CD4-positive, CD25-positive, alpha-beta regulatory T cell (primary cell): Measurements from ENCODE around the gene PNMA1. TPM values are rescaled to one million over a fixed set of nuclear protein-coding genes. Genes with fewer than 3 reads are reported as not detected.
"Not testable (repeated sequence)": the region's sequence is repeated elsewhere in the genome, so short reads cannot be mapped to it uniquely, and the experiment has no call there.

Source experiments
- ATAC-seq, 2 donors: fragments of 150-1000 bp; cut with Tn5 transposase; one replicate each; pipeline ENCODE4 v1.10.0; 2021; ENCODE audit warnings: low read depth in 2 of 2, moderate number of reproducible peaks in 2 of 2, moderate library complexity in 1 of 2
- DNase-seq, 3 donors: peaks; one replicate each; pipeline versions ENCODE4 v3.0.0 to v3.0.0-alpha.2; 2012 to 2022; ENCODE audit warnings: mixed read lengths in 1 of 3
- H3K27ac ChIP-seq: one replicate; pipeline ENCODE4 v1.7.0; 2013; ENCODE audit warnings: mild to moderate bottlenecking, low read length; ENCODE audit not compliant: insufficient read depth, poor library complexity, severe bottlenecking
- H3K27me3 ChIP-seq: one replicate; pipeline ENCODE4 v1.7.0; 2013; ENCODE audit warnings: low read length; ENCODE audit not compliant: control insufficient read depth, insufficient read depth
- H3K36me3 ChIP-seq: one replicate; pipeline ENCODE4 v1.7.0; 2013; ENCODE audit warnings: mild to moderate bottlenecking, low read length, moderate library complexity; ENCODE audit not compliant: control insufficient read depth, insufficient read depth
- H3K4me1 ChIP-seq: 2 replicates; pipeline ENCODE4 v1.7.0; 2013; ENCODE audit warnings: mild to moderate bottlenecking, low read length; ENCODE audit not compliant: insufficient read depth, control insufficient read depth, poor library complexity, severe bottlenecking
- H3K4me3 ChIP-seq: one replicate; pipeline ENCODE4 v1.7.0; 2013; ENCODE audit warnings: low read depth, mild to moderate bottlenecking, low read length, moderate library complexity
- H3K9me3 ChIP-seq, 2 experiments: 1 replicate in 1 of 2; 2 replicates in 1 of 2; pipeline ENCODE4 v1.7.0; 2013; ENCODE audit warnings: low read length in 2 of 2, mild to moderate bottlenecking in 1 of 2, moderate library complexity in 1 of 2; ENCODE audit not compliant: control insufficient read depth in 2 of 2
- H3K27ac Mint-ChIP-seq, 3 donors: one replicate each; pipeline ENCODE4 v1.8.0; 2020 to 2022; ENCODE audit warnings: mild to moderate bottlenecking in 3 of 3, mixed read lengths in 3 of 3, moderate library complexity in 2 of 3
- H3K27me3 Mint-ChIP-seq: one replicate; pipeline ENCODE4 v1.8.0; 2022; ENCODE audit warnings: mild to moderate bottlenecking, mixed read lengths
- H3K36me3 Mint-ChIP-seq: one replicate; pipeline ENCODE4 v1.8.0; 2020; ENCODE audit warnings: mixed read lengths
- H3K4me1 Mint-ChIP-seq, 4 donors: one replicate each; pipeline ENCODE4 v1.8.0; 2020 to 2022; ENCODE audit warnings: mixed read lengths in 4 of 4, mild to moderate bottlenecking in 1 of 4
- H3K4me3 Mint-ChIP-seq, 4 donors: one replicate each; pipeline ENCODE4 v1.8.0; 2020 to 2022; ENCODE audit warnings: mild to moderate bottlenecking in 4 of 4, mixed read lengths in 4 of 4, moderate library complexity in 3 of 4
- H3K9me3 Mint-ChIP-seq, 7 donors: one replicate each; pipeline ENCODE4 v1.8.0; 2020 to 2022; ENCODE audit warnings: mixed read lengths in 7 of 7, mild to moderate bottlenecking in 3 of 7, moderate library complexity in 2 of 7
- polyA plus RNA-seq, 4 donors: library from polyadenylated mRNA; unstranded; fragments of 300-500 nt; fragmentation: Illumina TruSeq; gene quantifications; one replicate each; pipeline ENCODE4 v1.2.3, GENCODE V29; 2021
- total RNA-seq: library from RNA; stranded (reverse); gene quantifications from one replicate; pipeline ENCODE4 v1.2.3, GENCODE V29; 2022

The PNMA1 gene
- total and polyA plus RNA-seq, 5 donors from 2014 or later: 42.6 to 54.1 (median 51.2) TPM

DNA sequence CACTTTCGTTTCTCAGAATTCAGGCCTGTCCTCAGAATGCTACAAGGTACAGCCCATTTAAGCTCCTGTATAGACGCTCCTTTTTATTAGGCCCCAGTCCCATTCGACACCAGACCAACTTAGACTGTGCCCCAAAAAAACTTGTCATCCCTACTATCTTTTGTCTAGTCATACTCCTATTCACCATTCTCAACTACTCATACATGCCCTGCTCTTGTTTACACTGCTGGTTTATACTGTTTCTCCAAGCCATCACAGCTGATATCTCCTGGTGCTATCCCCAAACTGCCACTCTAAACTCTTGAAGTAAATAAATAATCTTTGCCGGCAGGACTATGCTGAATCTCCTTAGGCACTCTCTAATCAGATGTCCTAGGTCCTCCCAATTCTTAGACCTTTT, 6.1 kb downstream of the PNMA1 start:
- not testable (repeated sequence) for DNase-seq, H3K27ac ChIP-seq, ATAC-seq, H3K27me3 Mint-ChIP-seq, H3K36me3 ChIP-seq, H3K27me3 ChIP-seq, H3K4me3 ChIP-seq, H3K9me3 Mint-ChIP-seq, H3K9me3 ChIP-seq
- peaks cover 9 to 23% (median 16%) of the 10 kb centered on the region in 4 donors for H3K4me1 Mint-ChIP-seq
- peaks cover 15% of the 10 kb centered on the region for H3K4me1 ChIP-seq
- H3K4me3 Mint-ChIP-seq: peak overlapping the region in 1 of 4 donors; percentile 45
- peaks cover 16% of the 10 kb centered on the region for H3K36me3 Mint-ChIP-seq
- peak overlapping the region in 1 of 3 donors; percentile 25 for H3K27ac Mint-ChIP-seq

DNA sequence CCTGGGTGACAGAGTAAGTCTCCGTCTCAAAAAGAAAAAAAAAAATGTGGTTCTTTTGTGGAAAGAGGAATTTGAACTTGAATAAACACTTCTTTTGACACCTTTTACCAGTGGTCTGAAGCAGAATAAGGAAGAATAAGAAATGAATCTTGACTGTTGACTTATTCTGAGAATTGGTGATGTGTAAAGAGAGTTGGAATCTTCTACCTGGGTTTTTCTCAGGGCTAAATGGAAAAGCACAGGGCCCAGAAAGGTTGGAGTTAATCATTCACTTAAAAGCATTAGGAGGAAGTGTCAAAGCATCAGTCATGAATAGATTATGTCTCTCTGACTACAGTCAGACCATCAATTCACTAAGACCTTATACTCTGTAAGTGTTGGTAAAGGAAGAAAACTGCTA, 13.9 kb downstream of the PNMA1 start:
- H3K4me1 ChIP-seq: peaks cover 7% of the 10 kb centered on the region
- H3K27me3 Mint-ChIP-seq: no peaks in the 10 kb centered on the region
- H3K9me3 Mint-ChIP-seq: peaks cover 0 to 1% (median 0%) of the 10 kb centered on the region in 7 donors
- DNase-seq (no peak), ATAC-seq (no peak)
- H3K9me3 ChIP-seq: no peaks in the 10 kb centered on the region
- no peak overlapping the region for H3K4me3 Mint-ChIP-seq
- no peak overlapping the region for H3K4me3 ChIP-seq
- no peaks in the 10 kb centered on the region for H3K36me3 ChIP-seq
- peaks cover 3 to 15% (median 10%) of the 10 kb centered on the region in 4 donors for H3K4me1 Mint-ChIP-seq
- H3K27ac Mint-ChIP-seq: no peak overlapping the region
- peaks cover 3% of the 10 kb centered on the region for H3K36me3 Mint-ChIP-seq
- no peaks in the 10 kb centered on the region for H3K27me3 ChIP-seq
- H3K27ac ChIP-seq: no peak overlapping the region

DNA sequence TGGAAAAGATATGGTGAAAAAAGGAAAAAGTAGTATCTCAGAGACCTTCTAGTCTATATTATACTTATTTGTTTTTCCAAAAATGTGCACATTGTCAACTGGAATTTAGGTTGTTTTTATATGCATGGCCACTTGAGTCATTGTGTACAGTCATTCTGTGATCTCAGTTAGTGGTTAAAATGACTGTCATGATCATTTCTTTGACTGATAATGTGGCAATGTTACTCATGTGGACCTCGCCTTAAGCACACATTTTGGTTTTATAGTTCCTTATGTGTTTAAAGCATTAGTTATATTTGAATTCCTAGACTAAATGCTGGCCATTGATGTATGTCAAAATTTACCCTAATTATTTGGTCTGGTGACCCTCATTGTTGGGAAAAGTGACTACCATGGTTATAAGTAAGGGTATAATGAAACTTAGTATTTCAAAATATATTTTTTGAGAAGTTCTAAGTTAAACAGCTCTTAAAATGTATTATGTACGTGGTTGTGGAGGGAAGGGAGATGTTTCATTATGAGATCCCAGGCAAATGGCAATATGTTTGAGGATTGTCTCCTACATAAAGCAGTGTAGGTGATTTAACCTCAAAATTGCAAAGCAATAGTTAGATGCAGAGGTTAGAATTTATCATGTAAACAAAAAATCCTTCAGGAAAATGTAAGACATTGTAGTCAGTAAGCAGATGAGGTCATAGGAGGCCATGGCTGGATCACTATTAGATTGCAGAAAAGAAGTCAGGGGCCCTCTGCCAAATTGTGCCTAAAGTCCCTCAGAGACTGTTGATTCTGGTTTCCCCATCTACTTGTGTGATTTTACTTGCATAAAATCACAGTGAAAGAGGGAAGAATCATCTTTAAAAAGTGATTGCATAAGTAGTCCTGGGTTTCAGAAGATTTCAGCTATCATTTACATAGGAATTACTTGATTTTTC, 17.5 kb downstream of the PNMA1 start:
- peak in 1 of 3 donors; percentile 77 for DNase-seq
- H3K27ac ChIP-seq: no peak overlapping the region

DNA sequence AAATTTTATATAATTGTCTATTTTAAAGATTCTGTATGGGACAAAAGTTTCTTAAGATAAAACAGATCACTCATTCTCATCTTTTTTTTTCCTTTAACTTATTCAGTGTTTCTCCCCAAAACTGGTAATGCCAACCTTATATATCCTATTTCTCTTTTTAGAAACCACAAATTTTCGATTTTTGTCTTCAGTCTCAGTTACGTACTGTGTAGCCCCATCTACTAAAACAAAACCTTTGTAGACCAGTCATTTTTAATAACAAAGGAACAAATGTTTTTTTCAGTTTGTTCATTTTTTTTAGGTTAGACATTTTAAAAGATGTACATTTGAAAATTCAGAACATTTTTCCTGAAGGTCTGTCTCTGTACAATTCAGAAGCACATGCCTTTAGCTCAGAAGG, 18.2 kb downstream of the PNMA1 start:
- H3K9me3 Mint-ChIP-seq: peaks cover 0 to 1% (median 0%) of the 10 kb centered on the region in 7 donors
- Histone ChIP-seq H3K4me3 (peak overlapping the region; percentile 34), H3K4me1 (peaks cover 7% of the 10 kb centered on the region), H3K36me3 (no peaks in the 10 kb centered on the region), H3K27me3 (no peaks in the 10 kb centered on the region), H3K9me3 (no peaks in the 10 kb centered on the region), H3K27ac (no peak overlapping the region)
- ATAC-seq (no peak), DNase-seq (peak in 1 of 3 donors; percentile 26)
- peaks cover 6% of the 10 kb centered on the region for H3K36me3 Mint-ChIP-seq
- H3K27me3 Mint-ChIP-seq: no peaks in the 10 kb centered on the region
- H3K27ac Mint-ChIP-seq: peak overlapping the region in 1 of 3 donors; percentile 71
- peaks cover 3 to 15% (median 10%) of the 10 kb centered on the region in 4 donors for H3K4me1 Mint-ChIP-seq
- H3K4me3 Mint-ChIP-seq: no peak overlapping the region

More for the DNA sequence above, 17.5 kb downstream of the PNMA1 start:
- H3K4me1 ChIP-seq: peaks cover 7% of the 10 kb centered on the region
- Mint-ChIP-seq H3K27ac (peak overlapping the region in 1 of 3 donors; percentile 71), H3K4me3 (peak overlapping the region in 1 of 4 donors; percentile 61), H3K27me3 (no peaks in the 10 kb centered on the region), H3K4me1 (peaks cover 3 to 15% (median 10%) of the 10 kb centered on the region in 4 donors), H3K36me3 (peaks cover 6% of the 10 kb centered on the region), H3K9me3 (peaks cover 0 to 1% (median 0%) of the 10 kb centered on the region in 7 donors)
- H3K36me3 ChIP-seq: no peaks in the 10 kb centered on the region
- no peaks in the 10 kb centered on the region for H3K9me3 ChIP-seq
- no peaks in the 10 kb centered on the region for H3K27me3 ChIP-seq
- ATAC-seq: peak; percentile 64
- H3K4me3 ChIP-seq: peak overlapping the region; percentile 34

DNA sequence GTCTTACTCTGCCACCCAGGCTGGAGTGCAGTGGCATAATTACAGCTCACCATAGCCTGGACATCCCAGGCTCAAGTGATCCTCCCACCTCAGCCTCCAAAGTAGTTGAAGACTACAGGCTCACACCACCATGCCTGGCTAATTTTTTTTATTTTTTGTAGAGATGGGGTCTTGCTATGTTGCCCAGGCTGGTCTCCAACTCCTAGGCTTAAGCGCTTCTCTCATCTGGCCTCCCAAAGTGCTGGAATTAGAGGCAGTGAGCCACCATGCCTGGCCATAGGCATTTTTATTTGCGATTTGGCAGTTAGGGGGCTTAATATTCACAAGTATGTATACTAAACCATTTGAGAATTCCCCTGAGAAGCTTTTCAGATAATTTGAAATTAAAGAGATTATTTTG, 19.1 kb downstream of the PNMA1 start:
- Histone ChIP-seq H3K9me3 (no peaks in the 10 kb centered on the region), H3K4me3 (no peak overlapping the region), H3K36me3 (no peaks in the 10 kb centered on the region), H3K27me3 (no peaks in the 10 kb centered on the region), H3K27ac (no peak overlapping the region), H3K4me1 (peaks cover 7% of the 10 kb centered on the region)
- H3K9me3 Mint-ChIP-seq: peaks cover 0 to 1% (median 0%) of the 10 kb centered on the region in 7 donors
- H3K27me3 Mint-ChIP-seq: no peaks in the 10 kb centered on the region
- DNase-seq: no peak
- ATAC-seq: no peak
- H3K4me1 Mint-ChIP-seq: peaks cover 3 to 17% (median 11%) of the 10 kb centered on the region in 4 donors
- peaks cover 6% of the 10 kb centered on the region for H3K36me3 Mint-ChIP-seq
- no peak overlapping the region for H3K4me3 Mint-ChIP-seq
- H3K27ac Mint-ChIP-seq: no peak overlapping the region

DNA sequence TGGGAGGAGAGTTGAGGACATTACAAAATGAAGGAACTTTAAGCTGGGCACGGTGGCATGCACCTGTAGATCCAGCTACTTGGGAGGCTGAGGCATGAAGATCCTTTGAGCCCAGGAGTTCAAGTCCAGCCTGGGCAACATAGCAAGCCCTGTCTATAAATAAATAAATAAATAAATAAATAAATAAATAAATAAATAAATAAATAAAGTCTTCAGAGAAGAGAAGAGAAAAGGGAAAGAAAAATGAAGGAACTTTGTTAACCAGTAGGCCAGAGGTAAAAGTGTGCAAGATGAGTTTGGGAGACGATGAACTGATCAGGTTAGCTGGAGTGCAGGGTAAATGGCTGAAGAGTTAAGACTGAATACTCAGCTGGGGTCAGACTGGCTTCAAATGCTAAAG, 20.1 kb downstream of the PNMA1 start:
- H3K9me3 Mint-ChIP-seq: peaks cover 0 to 1% (median 0%) of the 10 kb centered on the region in 7 donors
- H3K4me3 ChIP-seq: no peak overlapping the region
- H3K27me3 Mint-ChIP-seq: no peaks in the 10 kb centered on the region
- ATAC-seq (no peak), DNase-seq (no peak)
- H3K27ac ChIP-seq: no peak overlapping the region
- no peaks in the 10 kb centered on the region for H3K27me3 ChIP-seq
- H3K9me3 ChIP-seq: no peaks in the 10 kb centered on the region
- peaks cover 11% of the 10 kb centered on the region for H3K36me3 Mint-ChIP-seq
- H3K4me1 Mint-ChIP-seq: peaks cover 3 to 17% (median 11%) of the 10 kb centered on the region in 4 donors
- peaks cover 7% of the 10 kb centered on the region for H3K4me1 ChIP-seq
- no peak overlapping the region for H3K27ac Mint-ChIP-seq
- H3K4me3 Mint-ChIP-seq: no peak overlapping the region
- no peaks in the 10 kb centered on the region for H3K36me3 ChIP-seq

DNA sequence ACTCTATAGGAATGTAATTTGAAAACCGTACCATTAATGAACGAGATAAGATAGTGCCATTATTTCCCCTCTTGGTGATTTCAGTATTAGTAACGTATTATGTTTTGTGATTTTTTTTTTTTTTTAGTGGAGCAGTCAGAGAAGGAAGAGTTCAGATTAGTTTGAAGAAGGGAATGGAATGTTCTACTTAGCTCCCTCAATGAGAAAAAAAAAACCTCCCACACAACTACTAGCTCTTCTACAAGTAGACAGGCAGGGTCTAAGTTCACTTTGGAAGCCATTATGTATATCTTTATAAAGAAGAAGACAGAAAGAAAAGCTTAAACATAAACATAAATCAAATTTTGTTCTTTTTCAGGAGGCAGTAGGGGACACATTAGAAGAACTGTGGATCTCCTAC, 27.3 kb downstream of the PNMA1 start:
- no peak overlapping the region for H3K4me3 Mint-ChIP-seq
- Histone ChIP-seq H3K36me3 (no peaks in the 10 kb centered on the region), H3K4me3 (no peak overlapping the region), H3K27ac (no peak overlapping the region), H3K27me3 (no peaks in the 10 kb centered on the region), H3K4me1 (no peaks in the 10 kb centered on the region), H3K9me3 (no peaks in the 10 kb centered on the region)
- no peak for ATAC-seq
- H3K27ac Mint-ChIP-seq: no peak overlapping the region
- H3K4me1 Mint-ChIP-seq: peaks cover 0 to 4% (median 0%) of the 10 kb centered on the region in 4 donors
- H3K9me3 Mint-ChIP-seq: no peaks in the 10 kb centered on the region
- DNase-seq: no peak
- peaks cover 9% of the 10 kb centered on the region for H3K36me3 Mint-ChIP-seq
- no peaks in the 10 kb centered on the region for H3K27me3 Mint-ChIP-seq
